GF-D8 (cell line): ENCODE data around the gene MAN1C1.

Experiments
- DNase-seq: peaks from one replicate; lab custom pipeline; 2025; lab: John Stamatoyannopoulos, UW

The MAN1C1 gene

DNA sequence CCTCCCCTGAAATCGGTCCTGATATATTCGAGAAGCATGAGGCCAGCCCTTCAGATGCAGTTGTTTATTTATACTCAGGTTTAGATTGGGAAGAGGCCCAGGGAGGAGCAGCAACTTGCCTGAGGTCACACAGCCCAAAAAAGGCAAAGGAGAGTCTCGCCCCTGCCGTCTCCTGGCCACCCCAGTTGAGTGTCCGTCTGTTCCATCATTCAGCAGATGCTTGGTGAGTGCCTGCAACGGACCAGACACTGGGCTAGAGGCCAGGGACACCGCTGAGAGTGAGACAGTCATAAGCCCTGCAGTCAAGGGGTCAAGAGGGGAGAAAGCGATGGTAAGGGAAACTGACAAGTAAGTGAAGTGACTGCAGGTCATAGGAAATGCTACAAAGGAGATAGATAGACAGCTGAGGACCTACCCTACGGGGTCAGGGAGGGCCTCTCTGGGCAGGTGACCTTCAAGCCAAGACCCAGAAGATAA lies 168.0 kb downstream of the MAN1C1 start:
- no peak for DNase-seq

DNA sequence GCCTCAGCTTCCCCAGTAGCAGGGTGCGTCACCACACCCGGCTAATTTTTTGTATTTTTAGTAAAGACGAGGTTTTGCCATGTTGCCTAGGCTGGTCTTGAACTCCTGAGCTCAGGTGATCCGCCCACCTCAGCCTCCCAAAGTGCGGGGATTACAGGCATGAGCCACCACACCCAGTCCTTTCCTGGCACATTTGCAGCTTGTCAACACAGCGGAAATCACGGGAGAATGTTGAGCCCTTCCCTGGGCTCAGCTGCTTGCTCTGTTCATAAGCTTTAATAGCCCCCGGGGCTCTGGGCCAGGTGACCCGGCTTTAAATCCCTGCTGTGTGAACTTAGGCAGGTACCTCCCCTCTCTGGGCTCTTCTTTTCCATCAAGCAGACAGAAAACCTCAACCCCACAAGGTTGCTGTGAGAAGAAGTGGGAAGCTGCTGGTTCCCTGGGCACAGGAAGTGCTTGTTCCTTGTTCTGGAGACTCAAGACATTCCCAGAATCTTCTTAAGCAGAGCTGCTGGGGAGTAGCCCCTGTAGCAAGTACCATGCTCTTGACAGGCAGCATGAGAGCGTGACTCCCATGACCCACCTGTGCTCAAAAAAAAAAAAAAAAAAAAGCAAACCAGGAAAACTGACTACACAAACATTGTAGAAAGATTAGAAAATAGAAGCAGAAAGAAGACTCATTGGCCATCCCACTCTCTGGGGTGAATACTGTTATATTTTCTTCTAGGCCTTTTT lies 168.9 kb downstream of the MAN1C1 start:
- DNase-seq, result no peak

DNA sequence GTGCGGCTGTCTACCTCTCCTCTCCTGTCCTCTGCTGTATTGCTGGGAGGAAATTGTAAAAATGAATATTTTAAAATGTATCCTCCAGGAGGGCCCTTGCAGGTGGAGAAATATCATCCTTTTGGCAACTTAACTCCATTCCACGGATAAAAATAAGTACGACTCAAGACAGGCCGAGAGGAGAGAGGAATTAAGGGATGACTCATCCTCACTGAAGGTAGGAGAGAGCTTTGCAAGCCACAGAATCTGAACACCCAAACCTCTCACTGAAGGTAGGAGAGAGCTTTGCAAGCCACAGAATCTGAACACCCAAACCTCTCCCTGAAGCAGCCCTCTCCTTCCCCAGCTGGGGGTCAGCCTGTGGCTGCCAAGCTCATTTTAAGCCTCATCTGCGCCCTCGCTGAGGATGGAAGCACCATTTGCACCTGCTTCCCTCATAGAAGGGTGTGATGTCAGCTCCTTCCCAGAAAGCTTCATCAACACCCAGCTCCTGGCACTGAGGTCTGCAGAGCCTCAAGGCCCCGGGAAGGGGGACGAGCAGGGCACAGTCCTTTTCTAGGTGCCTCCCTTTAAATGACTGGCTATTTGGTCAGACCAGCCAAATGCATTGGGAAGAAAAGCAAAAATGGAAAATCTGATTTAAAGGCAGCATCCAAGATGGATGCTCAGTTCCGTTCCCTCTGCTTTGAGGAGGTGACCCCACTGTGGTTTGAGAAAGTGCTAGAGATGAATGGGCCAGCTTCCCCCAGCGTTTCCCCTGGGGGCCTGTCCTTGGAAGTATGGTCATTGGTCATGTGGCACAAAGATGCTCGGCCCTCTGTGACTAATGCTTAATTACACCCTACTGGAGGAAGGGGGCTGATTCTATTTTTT lies 170.5 kb downstream of the MAN1C1 start:
- no peak for DNase-seq

DNA sequence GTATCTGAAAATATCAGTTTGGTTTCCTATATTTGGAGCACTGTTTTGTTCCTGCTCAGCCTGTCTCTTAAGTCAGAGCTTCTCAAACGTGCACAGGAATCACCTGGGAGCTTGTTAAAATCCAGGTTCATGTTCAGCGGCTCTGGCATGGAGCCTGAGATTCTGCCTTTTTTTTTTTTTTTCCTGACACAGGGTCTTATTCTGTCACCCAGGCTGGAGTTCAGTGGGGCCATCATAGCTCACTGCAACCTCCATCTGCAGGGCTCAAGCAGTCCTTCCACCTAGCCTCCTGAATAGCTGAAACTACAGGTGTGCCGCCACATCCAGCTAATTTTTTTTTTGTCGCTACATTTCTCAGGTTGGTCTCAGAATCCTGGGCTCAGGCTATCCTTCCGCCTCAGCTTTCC lies 171.2 kb downstream of the MAN1C1 start:
- no peak for DNase-seq

DNA sequence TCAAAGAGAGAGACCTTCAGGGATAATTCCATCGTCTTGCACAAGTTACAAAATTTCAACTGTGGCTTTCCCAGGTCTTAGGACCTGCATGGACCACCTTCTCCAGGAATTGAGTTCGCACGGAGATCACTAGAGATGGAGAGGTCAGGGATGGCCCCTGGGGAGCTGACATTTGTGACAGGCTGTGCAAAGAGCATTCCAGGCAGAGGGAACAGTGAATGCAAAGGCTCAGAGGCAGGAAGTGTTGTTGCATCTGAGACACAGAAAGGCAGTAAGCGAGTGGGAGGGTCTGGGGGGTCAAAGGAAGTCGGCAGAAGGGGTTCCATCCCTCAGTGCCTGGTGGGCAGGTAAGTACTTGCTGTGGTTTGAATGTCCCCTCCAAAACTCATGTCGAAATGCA lies 173.9 kb downstream of the MAN1C1 start:
- no peak for DNase-seq

DNA sequence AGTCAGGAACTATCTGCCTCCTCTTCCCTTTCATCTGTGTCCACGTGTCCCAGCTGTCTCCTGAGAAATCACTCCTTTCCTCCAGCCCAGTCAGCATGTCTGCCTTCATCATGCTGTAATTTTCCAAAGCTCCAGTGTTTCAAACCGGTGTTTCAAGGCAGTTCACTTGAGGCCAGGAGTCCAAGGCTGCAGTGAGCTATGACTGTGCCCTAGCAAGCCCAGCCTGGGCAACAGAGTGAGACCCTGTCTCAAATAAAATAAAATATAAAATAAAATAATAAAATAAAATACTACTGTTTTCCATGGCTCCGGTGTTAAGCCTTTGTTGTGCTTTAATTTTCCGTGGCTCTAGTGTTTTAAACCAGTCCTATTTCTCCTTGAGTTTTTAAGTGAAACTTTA lies 175.5 kb downstream of the MAN1C1 start:
- no peak for DNase-seq

DNA sequence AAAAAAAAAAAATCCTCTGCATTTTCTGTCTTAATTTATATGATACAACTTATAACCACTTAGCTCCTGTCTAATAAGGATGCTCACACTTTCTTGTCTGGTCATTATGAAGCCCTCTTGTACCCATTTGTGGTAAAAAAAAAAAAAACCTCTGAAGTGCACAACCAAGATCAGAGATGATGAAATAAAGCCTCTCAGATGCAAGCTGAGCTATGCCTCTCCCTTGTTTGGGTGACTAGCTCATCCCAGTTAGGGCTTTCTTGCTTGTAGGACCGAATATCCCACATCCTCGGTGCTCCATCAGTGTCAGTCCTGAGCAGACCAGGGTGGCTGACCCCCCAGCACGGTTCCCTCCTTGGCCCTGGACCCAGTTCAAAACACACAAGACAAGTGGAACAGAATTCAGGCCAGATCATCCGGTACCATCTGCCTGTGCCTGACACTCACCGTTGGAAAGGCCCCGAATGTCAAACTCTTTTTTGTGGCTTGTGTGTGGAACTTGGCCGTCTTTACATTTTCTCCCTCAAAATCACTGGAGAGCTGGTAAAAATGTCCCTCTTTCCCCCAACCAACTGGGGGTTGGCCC lies 177.1 kb downstream of the MAN1C1 start:
- DNase-seq, result no peak

DNA sequence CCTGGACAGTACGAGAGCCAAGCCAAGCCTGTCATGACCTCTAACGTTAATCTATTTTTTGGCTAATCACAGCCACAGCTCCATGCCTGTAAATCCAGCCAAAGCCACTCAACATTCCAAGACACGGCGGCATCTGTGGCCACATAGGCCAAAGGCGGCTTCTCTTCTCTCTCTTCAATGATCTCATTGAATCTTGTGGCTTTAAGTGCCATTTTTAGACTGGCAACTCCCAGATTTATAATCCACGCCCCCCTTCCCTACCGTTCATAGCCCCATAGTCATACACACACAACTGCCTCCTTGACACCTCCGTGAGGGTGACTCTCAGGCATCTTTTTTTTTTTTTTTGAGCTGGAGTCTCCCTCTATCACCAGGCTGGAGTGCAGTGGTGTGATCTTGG lies 177.7 kb downstream of the MAN1C1 start:
- no peak for DNase-seq

DNA sequence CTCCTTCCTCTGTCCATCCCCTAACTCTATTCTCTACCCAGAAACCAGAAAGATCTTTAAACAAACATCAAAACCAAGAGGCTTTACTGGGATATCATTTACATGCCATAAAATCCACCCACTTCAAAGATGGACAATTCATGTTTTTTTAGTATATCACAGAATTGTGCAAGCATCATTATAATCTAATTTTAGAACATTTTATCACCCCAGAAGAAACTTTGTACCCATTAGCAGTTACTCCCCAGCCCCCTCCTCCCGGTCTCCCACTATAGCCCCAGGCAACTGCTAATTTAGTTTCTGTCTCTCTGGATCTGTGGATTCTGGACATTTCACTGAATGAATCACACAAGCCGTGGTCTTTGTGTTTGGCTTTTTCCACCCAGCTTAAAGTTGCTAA lies 178.6 kb downstream of the MAN1C1 start:
- DNase-seq, result no peak

DNA sequence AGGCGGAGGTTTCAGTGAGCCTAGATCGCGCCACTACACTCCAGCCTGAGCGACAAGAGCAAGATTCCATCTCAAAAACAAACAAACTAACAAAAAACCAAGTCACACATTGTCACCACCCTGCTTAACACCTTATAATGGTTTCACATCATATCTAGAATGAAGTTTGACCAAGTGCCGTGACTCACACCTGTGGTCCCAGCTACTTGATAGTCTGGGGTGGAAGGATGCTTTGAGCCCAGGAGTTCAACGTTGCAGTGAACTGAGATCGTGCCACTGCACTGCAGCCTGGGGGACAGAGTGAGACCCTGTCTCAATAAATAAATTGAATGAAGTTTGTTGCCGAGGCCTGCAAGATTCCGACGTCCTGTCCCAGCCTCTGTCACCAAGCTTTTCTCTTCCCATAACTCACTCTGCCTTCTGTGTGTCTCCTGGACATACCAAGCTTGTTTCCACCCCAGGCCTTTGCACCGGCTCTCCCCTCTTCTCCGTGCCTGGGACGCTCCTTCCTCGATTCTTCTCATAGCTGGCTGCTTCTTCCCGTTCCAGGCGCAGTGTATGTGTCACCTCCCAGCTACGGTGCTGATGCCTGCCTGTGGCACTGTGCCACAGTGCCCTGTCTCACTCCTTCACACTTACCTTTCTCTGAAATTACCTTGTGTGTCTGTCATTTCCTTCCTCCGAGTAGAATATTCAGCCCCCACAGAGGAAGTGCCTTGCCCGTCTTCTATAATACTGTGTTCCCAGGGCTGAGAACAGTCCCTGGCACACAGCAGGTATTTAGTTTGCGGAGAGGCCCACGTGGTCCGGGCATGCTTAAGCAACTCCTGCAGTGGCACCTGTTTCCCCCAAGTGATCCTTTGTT lies 179.6 kb downstream of the MAN1C1 start:
- DNase-seq, result no peak

DNA sequence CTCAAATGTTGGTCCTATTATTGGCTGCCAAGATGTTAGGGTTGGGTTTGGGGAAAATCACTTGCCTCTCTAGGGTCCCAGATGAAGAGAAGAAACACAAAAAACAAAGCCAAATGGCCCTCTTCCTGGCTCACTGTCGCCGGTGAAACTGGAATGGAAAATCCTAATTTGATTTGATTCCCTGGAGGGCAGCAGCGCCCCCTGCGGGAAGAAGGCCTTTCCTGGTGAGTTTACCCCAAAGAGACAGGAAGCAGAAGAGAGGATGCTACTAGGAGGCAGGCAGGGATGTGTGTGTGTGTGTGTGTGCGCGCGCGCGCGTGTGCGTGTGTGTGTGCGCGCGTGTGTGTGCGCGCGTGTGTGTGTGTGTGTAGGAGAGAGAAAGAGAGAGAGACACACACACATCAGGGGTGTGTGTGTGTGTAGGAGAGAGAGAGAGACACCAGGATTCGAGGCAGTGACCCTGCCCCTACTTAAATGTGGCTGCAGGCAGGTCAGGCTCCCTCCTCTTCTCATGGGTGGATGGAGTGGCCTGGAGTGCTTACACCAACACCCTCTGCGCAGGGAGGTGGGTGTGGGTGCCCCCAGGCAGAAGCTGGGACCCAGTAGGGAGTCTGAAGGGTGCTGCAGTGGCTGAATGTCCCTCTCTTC lies 180.3 kb downstream of the MAN1C1 start:
- peak; percentile 51 for DNase-seq

DNA sequence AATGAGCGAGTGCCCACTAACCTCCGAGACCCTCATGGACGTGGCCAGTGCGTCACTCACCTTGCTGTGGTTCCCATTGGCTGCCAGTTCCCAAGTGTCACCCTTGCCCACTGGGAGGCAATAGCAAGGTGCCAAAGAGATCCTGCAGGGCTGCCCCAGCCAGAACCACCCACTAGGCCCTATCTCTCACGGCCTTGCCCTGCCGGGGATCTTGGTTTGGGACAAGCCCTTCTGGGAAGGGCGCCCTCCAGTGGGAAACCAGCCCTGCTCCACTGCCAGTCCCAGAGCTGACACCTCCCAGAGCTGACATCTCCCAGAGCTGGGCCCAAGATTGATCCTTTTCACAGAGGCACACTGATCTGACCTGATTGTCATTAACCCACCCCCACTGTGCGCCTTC lies 181.3 kb downstream of the MAN1C1 start:
- no peak for DNase-seq

DNA sequence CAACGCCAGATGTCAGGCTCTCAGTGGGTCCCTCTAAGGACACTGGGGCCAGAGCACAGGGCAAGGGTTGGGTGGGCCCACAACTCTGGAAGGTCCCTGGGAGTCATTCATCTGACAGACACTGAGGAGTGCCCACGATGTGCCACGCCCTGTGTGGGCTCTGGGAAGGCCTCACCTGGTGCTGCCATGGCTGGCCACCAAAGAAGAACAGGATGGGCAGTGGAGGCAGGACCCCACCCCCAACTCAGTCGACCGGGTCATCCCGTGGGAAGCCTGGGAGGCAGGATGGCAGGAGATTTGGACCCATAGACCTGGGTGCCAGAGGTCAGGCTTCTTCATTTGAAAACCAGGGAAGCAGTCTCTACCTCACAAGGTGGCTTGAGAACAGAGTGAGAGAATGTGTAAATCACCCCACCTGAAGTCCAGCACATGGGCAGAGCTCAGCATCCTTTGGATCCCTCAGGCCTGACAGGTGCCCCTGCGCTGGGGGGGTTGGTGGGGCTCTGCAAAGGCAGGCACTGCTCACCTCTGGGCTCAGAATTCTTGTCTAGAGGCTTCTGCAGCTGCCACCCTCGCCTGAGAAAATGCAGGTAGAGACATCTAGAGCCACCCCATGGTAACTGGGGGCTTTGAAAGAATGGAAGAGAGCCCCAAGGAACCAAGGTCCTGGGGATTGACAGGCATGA lies 182.2 kb downstream of the MAN1C1 start:
- no peak for DNase-seq

DNA sequence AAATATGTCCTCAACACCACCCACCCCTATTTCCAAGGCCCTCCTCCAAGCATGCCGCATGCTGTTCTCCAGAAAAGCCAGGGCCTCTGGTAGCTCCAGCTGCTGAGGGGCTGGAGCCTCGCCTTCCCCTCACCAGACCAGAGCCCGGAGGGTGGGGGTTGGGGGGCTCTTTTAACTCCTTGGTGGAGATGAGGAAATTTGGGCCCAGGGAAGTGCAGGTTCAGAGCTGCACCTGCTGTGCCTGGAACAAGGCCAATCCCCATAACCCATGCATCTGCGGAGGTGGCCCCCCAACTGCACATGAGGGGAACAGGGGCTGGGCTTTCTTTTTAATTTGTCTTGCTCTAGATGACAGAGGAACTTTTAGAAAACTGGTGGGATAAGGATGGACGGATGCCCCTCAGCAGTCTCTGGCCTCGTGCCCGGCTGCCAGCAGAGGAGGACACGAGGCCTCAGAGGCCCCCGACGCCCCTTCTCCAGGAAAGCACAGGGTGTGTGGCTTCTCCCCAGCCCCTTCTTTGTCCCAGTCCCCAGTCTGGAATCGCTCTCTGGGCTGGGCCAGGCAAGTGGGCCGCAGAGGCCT lies 182.9 kb downstream of the MAN1C1 start:
- no peak for DNase-seq

DNA sequence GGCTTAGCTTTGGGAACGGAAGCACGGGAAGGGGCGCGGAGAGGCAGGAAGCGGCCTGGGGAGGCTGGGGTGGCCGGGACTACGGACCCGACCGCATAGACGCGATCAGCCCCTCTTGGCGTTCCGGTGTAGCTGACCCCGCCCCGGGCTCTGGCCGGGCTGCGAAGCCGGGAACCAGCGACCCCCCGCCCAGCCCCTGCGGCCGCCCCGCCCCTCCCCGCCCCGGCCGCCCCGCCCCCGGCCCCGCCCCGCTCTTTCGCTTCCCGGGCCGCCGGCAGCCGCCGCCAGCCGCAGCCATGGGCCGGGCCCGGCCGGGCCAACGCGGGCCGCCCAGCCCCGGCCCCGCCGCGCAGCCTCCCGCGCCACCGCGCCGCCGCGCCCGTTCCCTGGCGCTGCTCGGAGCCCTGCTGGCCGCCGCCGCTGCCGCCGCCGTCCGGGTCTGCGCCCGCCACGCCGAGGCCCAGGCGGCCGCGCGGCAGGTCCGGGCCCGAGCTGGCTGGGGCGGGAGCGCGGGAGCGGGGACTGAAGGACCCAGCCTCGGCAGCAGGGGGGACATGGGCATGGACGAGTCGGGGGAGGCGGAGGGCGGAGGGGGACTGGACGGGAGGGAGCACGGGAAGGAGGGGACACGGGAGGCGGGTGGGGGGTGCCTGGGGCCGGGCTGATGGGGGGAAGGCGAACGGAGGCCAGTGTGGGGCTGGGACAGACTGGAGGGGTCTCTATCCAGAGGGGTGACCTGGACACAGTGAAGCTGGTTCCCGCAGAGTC lies 183.5 kb downstream of the MAN1C1 start, which contains the start of gene SELENON:
Gene SELENON, plus strand, starts transcription at position 259 of the 768 bp plus-strand sequence. Its CDS starts 38 bp downstream, at position 297.
- DNase-seq, result peak; percentile 29

DNA sequence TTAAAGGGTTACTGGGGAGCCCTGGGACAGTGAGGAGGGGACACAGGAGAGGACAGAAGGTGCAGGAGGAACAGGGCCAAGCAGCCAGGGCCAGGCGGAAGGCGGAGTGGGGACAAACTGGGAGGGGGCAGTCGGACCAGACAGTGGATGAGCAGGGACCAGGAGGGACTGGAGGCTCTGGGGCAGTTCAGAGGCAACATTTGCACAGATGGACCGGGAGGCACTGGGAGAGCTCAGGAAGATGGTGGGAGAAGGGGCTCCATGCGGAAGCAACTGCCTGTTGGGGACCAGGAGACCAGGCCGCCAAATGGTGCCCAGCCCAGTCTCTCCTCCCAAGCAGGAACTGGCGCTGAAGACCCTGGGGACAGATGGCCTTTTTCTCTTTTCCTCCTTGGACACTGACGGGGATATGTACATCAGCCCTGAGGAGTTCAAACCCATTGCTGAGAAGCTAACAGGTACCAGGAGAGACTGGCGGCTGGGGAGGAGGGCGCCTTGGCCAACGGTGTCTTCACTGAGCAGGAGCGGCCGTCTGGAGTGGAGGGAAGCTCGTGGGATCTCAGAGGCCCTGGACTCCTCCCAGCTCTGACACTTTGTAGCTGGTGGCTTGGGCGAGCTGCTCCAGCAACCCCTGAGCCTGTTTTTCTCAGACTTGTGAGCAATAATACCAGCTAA lies 184.2 kb downstream of the MAN1C1 start:
- no peak for DNase-seq

DNA sequence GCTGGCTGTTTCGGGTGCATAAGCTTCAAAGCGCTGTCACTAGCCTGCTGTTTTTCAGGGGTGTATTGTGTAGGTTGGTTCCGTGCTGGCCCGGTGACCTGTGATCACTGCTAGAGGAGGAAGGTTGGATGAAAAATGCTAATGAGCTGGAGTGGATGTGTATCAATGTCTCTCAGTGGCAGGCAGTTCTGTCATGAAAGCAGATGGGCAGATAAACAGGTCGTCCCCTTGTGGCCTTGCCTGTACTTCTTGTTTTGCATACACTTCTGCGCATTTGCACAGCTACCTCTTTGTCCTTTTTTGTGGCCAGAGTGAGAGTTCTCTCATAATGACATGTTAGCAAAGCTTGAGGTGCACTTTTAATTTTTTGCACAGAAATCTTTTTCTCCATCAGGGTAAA lies 186.3 kb downstream of the MAN1C1 start:
- no peak for DNase-seq

DNA sequence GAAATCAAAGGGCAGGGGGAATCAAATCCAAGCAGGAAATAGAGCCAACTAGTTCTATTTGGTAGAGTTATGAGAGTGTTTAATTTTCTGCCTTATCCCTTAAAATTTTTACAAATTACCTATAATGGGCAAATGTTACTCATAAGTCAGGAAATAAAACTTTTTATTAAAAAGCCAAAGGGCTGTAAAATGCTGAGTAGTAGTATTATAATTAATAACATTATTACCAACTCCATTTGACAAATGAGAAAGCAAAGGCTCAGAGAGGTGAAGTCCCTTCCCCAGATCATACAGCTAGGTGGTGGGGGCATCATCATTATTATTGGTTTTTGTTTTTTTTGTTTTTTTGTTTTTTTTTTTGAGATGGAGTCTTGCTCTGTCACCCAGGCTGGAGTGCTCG lies 186.8 kb downstream of the MAN1C1 start:
- DNase-seq, result no peak
